ENCODE data around the gene SBF2. TPM values are rescaled to one million over a fixed set of nuclear protein-coding genes. Genes with fewer than 3 reads are reported as not detected.

Gene SBF2
- total and polyA plus RNA-seq, 2 of the 13 experiments (the other 11 are each of a cell fraction or from before 2014, with no cell fraction given) = 24.0 to 45.8 TPM

- TF ChIP-seq ZNF670 (CRISPR knock-in tag; IDR thresholded peaks at IDR 0.05; ENCODE audit: borderline replicate concordance) (no peak), HMGXB4 (CRISPR knock-in tag; IDR thresholded peaks at IDR 0.05; ENCODE audit: borderline replicate concordance in 1 of 2, low read depth in 1 of 2) (0 out of 4 replicates have a peak, but pooled peaks of 1 of the 2 experiments have one; percentile 44), ZNF816 (CRISPR knock-in tag; IDR thresholded peaks at IDR 0.05; ENCODE audit: borderline replicate concordance) (peak; percentile 55; the same call in 1 of the 2 replicates), MAFK (conservative IDR thresholded peaks at IDR 0.05 in 1 of 2, IDR thresholded peaks at IDR 0.05 in 1 of 2; ENCODE audit: low read length in 2 of 2) (0 out of 4 replicates have a peak, but pooled peaks of 1 of the 2 experiments have one; percentile 20), SRSF1 (optimal IDR thresholded peaks at IDR 0.05; ENCODE audit: low read depth, low read length) (peak; percentile 51), THAP7 (CRISPR knock-in tag; IDR thresholded peaks at IDR 0.05) (0 out of 2 replicates have a peak, but pooled peaks have one; percentile 24), ZNF350 (CRISPR knock-in tag; IDR thresholded peaks at IDR 0.05; ENCODE audit: borderline replicate concordance, low read depth) (peak; percentile 54; the same call in 1 of the 2 replicates), NONO (IDR thresholded peaks at IDR 0.05) (no peak), NONO (CRISPR knock-in tag; conservative IDR thresholded peaks at IDR 0.05) (0 out of 2 replicates have a peak, but pooled peaks have one; percentile 3), ZSCAN25 (CRISPR knock-in tag; IDR thresholded peaks at IDR 0.05) (no peak), SOX6 (IDR thresholded peaks at IDR 0.05) (no peak), SOX6 (CRISPR knock-in tag; IDR thresholded peaks at IDR 0.05) (peak; percentile 28; the same call in 1 of the 2 replicates), ZFX (CRISPR knock-in tag; IDR thresholded peaks at IDR 0.05; ENCODE audit: low read depth) (no peak; the same call in 1 of the 2 replicates), ZNF274 (CRISPR knock-in tag; IDR thresholded peaks at IDR 0.05) (0 out of 2 replicates have a peak, but pooled peaks have one; percentile 29), ZNF580 (CRISPR knock-in tag; IDR thresholded peaks at IDR 0.05; ENCODE audit: borderline replicate concordance, low read depth) (no peak; the same call in 1 of the 2 replicates), CSRNP1 (CRISPR knock-in tag; IDR thresholded peaks at IDR 0.05) (0 out of 2 replicates have a peak, but pooled peaks have one; percentile 4), MYPOP (CRISPR knock-in tag; IDR thresholded peaks at IDR 0.05) (0 out of 2 replicates have a peak, but pooled peaks have one; percentile 44), BORCS8-MEF2B (CRISPR knock-in tag; IDR thresholded peaks at IDR 0.05) (peak; percentile 26; the same call in 1 of the 2 replicates)
Observed at GRCh38 chr11:10294290-10294953, 403 bp upstream of the SBF2 start (continued).
